Measurements from ENCODE around the gene HDAC5.

- TF ChIP-seq CTCF (IDR thresholded peaks at IDR 0.05) (no peak), POLR2AphosphoS5 (IDR thresholded peaks at IDR 0.05) (no peak)
Measured at GRCh38 chr17:44113868-44114840, 9.3 kb downstream of the HDAC5 start.

Data from prostate gland (tissue), 2 donors.